Stimulated activated CD8-positive, alpha-beta memory T cell treated with anti-CD3 and anti-CD28 coated beads, Interleukin-12 subunit alpha, Interleukin-12 subunit beta, amount 100 ng/mL, for 24 hours (primary cell): Measurements from ENCODE around the gene TXNDC5.

ENCODE experiments used
- DNase-seq: peaks from one replicate; pipeline ENCODE4 v3.0.0-alpha.2; 2020; ENCODE audit errors: extremely low read depth

TXNDC5 gene

DNA sequence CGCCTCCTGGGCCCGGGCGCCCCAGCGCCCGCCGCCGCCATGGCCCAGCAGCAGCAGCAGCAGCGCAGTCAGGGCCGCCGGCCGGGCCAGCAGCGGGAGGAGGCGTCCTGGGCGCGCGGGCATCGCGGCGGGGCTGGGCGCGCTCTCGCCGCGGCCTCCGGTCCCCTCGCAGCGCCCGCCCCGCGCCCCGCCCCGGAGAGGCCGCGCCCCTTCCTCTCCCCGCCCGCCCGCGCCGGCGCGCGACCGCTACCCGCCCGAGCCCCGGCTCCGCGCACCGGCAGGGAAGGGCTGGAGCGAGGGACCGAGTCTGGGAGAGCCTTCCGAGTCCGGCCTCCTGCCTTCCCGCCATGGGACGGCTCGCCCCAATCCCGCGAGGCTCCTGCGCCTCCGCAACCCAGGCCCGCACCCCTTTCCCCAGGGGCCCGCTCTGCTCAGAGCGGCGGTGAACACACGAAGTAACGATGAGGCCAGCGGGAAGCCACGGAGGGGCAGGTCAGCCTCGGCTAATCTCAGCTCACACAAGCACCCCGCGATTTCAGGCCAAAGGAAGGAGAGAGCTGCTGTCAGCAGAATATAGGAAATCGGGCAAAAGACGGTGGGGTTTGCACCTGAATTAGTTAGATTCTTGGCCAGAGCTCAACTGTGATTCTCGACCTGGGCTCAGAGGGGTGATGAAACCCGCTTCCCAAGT is at the start of gene TXNDC5:
Gene TXNDC5 (minus strand): TSS at position 135 of the 691 bp plus-strand sequence. CDS start 12 bp downstream, at position 123.
- DNase-seq: peak; percentile 31

DNA sequence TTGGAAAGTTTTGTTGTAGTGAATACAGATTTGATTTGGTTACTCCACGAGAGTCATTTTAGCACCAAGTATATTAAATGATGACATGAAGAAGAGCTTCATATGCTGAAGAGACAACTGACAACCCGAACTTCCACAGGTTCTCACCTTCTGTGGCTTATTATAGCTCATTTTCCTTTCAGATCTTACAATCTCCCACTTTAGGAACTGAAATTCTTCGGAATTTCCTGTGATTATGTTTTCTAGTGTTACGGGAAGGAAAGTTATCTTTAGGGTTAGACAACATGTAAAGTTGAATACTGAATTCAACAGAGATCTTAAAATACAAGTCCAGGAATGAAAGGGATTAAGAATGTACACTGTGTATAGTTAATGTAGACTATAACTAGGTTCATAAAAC is 49.6 kb upstream of the TXNDC5 start:
- DNase-seq: no peak

DNA sequence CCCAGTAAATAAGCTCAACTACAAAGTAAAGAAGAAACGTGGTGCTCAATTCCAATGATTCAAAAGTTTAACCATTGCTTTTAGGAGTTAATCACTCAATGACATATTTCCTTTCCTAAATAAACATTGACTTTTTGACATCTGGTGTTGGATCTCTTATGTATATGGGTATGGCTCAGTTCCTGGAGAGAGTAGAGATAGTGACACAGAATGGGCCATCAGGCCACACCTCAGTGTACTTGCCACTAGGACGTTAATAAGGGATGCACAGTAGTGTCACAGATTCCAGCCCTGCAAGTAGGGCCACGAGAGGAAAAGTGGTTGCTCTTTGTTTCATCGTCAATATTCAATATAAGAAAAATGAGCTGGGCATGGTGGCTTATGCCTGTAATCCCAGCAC is 48.9 kb upstream of the TXNDC5 start:
- DNase-seq: no peak

DNA sequence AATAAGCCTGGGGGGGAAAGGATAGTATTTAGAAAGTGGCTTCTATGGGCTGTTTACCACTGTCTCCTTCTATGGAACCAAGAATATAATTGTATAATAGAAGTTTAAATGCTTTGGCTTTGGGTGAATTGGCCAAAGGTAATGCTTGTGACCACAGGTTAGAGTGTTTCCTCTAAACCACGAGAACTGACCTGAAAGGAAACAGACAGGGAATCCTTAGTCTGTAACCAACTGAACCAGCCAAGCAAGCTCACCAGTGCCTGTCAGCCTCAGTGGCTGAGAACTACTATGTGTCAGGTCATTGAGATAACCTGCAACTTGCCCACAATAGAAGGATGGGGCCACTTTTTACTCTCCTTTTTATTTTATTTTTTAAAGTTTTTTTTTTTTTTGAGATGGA is 47.9 kb upstream of the TXNDC5 start:
- no peak for DNase-seq

DNA sequence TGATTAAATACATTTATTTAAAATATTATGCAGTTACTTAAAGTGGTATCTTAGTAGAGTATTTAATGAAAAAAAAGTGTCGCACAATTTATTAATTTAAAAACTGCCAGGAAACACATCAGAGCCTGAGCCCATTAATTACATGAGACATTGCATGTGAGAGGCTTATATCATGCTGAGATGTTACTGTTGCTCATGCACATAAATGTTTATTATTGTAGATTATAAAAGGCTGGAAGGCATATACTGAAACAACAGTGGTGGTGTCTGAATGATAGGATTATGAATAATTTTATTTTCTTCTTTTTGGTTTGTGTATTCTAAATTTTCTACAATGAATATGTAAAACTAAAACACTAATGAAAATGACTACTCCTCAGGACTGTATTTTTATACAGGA is 45.7 kb upstream of the TXNDC5 start:
- DNase-seq: no peak

DNA sequence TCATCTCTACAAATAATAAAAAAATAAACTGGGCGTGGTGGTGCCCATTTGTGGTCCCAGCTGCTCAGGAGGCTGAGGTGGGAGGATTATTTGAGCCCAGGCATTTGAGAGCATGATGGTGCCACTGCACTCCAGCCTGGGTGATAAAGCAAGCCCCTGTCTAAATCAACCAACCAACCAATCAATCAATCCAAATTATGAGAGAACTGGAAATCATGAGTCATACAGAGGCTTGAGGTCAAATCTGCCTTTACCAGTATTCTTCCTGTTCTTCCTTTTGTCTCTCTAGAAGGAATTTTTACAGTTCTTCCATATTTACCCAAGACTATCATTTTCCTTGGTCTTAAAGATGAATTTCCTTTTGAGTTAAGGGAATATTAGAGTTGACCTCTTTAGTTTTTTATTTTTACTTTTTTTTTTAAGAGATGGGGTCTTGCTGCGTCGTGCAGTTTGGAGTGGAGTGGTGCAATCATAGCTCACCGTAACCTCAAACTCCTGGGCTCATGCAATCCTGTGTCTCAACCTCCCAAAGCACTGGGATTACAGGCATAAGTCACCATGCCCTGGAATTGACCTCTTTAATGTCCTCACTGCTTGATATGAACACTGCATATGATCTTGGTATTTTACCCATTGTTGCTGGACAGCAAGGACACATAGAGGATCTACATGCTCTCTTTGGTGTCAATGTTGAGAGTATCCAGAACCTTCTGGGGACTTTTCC is 44.1 kb upstream of the TXNDC5 start:
- DNase-seq: no peak

DNA sequence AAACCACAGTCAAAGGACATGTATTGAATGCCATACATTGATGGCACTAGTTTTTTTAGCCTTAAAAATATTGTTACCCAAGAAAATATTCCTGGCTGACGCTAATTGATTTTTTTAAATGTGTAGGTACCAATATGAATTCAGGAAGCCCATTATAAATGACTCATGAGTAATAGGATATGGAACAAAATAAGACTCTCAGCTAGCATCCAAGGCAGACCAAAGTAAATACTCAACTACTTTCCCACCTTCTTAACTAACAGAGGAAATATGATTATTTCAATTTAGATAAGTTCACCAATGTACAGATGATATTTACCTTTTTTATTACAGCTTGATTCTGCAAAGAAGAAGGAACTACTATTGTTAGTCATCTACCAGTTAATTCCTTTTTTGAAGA is 43.2 kb upstream of the TXNDC5 start:
- DNase-seq: no peak

DNA sequence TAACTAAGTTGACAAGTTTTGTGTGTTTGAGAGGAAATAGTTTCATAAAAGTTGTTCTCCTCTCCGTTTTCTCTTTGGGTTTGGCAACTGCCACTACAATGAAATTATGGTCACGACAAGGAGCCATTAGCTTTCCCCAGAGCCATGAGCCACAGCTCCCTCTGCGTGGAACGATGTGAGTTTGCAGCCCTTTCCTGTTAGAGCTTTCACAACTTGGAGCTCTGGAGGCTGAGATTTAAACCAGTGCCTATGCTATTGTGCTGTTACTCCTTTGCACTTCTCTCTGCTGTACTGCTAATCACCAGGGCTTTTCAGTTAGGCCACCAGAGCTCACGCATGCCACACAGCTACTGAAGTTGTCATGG is 29.3 kb upstream of the TXNDC5 start:
- no peak for DNase-seq

DNA sequence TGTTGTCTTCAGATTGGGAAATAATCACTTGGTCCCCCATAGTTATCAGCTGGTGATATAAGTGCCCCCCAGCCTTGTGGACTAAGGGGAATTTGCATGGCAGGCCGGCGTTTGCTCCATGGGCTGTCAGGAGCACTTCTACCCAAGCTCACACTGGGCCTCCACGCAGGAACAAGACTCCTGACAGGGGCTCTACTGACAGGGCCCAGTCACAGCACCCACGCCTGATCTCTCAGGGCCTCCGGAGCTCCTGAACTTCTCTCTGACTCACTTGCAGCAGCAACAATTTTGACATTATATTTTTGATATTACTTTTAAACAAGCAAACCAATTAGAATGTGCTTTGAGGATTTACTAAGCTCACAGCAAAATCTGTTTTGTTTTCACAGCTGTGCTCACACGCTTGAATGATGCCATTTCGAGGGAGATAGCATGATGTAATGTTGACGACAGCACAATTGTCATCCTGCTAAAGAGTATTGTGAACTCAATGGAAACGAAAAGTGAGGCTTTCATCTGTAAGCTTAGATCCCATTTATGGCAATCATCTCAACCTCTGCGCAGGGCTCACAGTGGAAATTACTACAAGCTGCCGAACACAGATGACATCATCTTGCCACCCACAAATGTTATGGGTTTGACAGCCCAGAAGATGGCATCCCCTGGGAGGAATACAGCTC is 28.7 kb upstream of the TXNDC5 start:
- DNase-seq: no peak

DNA sequence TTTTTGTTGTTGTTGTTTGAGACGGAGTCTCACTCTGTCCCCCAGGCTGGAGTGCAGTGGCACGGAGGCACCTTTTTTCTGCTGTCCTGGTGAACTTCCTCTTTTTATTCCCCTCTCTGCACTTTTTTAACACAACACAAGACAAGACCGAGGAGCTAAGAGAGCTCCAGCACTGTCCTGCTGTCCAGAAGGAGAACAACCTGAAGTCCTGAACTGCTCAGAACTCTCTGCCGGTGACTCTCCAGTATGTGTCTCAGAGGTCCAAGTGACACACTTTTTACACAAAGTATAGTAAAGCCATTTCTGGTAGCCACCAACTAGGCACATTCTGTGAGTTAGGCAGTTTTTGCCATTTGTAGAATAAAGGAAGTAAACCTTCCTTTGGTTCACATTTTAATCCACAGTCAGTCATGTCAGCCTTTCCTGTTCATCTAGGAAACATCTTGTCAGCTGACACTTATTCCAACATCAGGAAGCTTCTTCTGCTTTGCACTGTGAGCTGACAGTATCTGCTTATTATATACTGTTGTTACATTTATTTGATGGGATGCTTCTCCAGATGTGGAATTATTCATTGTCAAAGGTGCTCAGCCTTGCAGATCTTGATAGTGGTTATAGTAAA is 28.1 kb upstream of the TXNDC5 start:
- DNase-seq: no peak

DNA sequence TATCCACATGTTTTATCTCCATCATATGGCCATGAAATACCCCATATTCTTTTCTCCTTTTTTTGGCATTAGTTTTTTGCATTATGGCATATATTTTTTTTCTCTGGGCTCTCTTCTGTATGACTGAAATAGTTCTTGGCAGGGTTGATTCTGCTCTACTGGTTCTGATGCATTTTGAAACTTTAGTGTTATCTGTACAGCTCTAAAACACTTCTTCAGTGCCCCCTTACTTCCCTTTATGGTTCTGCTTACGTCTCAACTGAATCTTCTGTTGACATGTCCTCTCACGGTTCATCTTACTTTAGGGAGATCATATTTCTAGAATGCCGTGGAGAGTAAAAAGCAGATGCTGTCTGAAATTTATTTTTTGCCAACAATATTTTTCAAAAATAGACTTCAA is 23.2 kb upstream of the TXNDC5 start:
- no peak for DNase-seq

DNA sequence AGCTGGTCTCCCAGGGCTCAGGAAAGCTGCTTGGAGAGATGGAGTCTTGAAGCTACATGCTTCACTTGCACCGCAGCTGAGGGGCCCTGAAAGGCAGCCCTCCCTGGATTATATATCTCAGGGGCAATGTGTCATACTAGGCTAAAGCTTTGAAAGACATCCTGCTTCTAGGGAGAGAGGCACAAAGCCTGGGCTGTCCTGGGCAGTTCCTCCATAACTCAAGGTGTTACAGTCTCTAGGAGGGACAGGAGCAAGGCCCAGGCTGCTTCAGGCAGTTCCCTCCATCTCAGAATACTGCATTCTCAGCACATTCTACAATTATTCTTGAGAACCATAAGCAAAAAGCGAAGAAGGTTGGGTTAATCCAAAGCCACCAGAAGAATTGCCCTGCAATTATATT is 22.0 kb upstream of the TXNDC5 start:
- no peak for DNase-seq

DNA sequence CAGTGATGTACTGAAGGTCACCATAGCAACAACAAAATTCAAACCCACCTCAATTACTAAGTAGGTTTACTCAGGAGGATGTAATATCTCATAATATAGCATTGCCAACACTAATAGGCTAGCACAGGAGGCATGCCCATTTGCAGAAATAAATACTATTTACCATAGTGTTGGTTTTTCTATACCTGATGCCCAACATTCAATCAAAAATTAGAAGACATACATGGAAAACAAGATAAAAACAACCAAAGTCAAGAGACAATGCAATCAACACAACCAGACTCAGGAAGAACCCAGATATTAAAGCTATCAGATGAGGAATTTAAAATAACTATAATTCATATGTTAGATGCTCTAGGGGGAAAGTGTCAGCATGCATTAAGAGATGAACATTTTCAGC is 14.3 kb upstream of the TXNDC5 start:
- no peak for DNase-seq

DNA sequence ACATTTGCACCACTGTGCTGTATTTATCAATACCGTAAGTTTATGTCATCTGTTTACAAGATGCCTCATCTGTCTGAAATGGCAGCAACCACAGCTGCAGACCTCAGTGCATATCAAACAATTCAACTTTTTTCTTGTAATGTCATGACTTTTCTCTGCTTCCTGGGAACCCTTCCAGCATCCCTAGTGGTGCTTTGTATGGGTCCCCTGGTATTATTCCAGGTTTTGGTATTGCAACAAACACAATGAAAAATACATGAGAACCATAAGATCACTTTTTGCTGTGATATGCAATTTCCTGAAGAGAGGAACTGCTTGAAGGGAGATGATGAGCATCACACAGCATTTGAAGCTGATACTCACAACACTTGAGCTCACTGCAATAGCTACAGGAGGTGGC is 12.0 kb upstream of the TXNDC5 start:
- DNase-seq: no peak

DNA sequence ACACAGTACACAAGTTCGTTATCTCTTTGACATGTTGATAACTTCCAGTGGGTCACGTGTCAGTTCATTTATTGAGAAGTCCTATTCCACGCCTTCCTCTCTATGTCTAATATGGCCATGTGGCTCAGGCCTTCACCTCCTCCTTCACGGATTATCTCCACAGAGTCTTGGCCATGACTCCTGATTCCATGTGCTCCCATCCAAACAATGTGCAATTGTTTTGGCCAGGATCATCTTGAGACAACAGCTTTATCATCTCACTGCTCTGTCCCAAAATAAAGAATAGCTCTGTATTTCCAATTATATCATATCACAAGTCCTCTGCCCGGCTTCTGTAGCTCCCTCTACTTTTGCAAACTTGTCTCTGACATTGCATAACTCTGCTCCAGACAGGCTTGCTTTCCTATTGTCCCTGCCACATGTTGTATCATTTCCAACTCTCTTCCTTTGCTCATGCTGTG is 11.1 kb upstream of the TXNDC5 start:
- DNase-seq: no peak

DNA sequence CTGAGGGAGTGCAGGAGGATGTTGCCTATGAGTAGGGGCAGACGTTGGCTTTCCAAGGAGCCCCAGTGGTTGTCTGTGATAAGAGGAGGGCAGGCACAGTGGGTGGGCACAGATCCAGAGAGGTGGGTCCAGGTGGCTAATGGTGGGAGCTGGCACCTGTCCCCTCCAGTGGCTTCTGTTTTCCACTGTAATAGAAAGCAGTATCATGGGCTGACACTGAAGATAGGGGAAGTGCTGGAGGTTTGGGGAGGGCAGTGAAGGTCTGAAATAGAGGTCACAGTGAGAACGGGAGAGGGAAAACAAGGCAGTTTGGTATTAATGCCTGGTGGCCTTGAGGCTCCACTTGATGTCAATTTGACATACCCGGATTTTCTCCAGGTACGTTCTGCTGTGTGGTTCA is 10.5 kb upstream of the TXNDC5 start:
- DNase-seq: no peak

DNA sequence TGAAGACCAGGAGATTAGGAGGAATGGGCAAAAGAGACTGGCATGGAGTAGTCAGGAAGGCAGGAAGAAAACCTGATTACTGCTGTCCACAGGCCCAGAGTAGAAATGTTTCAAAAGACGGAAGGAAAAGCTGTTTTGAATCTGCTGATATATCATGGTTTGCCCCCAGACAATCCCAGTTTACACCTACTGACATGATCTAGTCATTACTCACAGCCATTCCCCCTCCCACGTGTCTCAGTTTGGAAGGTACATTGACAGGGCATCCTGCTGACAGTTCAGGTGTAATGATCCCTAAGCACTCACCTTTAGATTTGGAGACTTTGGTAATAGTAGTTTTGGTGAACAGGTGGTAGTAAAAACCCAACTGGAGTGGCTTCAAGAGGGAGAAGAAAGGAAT is 9.8 kb upstream of the TXNDC5 start:
- no peak for DNase-seq

DNA sequence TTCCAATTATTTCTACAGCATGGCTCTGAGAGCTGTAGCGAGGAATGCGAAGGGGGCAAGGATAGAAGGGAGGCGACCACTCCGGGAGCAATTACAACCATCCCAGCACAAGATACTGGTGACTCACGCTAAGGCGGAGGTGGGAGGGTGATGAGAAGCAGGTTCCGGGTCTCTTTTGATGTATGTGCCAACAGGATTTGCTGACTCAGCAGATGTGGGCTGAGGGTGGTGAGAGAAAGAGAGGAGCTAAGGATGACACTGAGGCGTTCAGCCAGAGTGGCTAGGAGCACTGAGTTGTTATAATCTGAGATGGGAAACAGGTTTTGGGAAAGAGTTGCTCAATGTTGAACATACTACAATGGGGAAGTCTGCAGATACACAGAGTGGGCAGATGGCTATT is 9.3 kb upstream of the TXNDC5 start:
- no peak for DNase-seq

DNA sequence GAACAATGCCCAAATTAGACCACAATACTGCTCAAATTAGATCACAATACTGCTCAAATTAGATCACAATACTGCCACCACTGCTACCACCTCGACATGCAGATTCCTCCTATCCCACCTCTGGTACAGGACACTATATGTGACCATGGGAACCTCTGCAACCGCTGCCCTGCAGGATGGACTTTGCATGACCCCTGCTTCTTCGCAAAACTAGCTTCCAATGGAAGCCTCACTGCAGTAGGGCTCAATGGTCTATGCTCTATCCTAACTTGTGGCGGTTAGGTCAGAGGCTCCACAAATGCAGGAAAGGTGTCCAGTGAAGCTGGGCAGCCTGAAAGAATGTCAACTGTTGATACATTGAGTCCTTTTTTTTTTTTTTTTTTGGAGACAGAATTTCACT is 7.8 kb upstream of the TXNDC5 start:
- DNase-seq: no peak

DNA sequence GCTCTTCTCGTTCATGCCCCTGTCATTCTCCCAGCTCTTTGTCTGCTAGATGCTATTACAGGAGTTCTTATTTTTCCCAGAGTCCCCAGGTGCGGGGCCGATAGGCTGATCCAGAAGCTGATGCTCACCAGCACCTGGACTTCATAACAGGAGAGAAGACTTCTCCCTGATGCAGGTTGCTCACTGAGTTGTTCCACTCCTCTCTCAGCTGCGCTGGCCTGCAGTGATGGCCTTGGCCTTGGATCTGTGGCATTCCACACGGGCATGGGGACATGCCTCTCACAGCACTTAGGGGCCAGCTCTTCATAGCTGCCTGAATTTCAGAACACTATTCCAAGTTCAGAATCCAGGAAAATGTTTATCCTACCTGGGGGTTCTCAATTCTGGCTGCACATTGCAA is 7.1 kb upstream of the TXNDC5 start:
- DNase-seq: no peak

DNA sequence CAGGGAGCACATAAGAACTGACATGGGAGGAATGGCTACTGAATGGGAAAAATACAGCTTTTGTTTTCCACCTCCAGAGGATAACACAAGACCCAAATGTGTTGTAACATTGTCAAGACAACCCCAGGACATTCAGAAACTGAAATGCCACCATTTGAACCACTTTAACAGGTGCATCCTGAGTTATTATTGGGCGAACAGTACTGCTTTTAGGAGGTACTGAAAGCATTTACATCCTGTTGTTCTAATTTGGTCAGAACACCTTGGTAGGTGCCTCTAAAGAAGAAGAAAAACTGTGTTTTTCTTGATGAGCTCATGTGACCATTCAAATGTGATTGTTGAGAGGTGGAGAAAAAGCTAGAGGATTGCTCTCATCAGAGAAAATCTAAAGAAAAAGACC is 6.4 kb upstream of the TXNDC5 start:
- DNase-seq: no peak

DNA sequence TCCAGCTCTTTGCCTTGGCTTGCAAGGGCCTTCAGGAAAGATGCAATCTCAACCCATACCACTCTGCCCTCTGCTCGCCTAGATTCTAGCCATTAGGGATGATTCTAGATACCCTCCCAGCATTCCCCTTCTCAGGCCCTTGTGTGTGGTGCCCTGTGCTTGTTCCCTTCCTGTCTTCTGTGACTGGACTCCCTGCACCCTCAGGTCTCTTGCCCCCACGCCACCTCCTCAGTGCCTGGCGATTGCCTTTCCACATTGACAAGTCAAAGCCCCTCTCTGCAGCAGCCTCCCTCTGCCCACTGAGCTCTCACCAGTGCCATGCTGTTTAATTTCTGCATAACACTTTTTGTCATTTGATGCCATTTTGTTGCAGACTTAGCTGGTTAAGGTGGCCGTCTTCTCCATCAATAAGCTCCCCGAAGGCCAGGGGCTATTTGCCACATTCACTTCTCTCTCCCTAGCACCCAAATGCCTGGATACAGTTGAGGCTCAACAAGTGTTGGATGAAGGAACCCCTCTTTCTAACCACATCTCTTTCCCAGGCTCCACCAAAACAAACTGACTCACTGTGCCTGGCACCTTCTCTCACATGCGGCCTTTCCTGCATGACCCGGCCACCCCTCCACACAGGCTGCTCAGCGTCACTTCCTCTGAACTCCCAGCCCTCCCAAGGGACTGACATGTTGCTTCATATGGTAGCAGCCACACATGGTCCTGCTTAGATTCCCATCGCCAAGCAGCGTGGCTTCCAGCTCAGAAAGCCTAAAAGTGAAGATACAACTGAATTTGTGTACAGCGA is 4.6 kb upstream of the TXNDC5 start:
- DNase-seq: no peak
